Aorta (tissue), 5 donors: ENCODE measurements around the gene PTP4A1. TPM values are rescaled to one million over a fixed set of nuclear protein-coding genes. Genes with fewer than 3 reads are reported as not detected.

Experiments used
- ATAC-seq: fragments of 200-7000 bp; cut with Tn5 transposase; one replicate; pipeline ENCODE4 v1.9.1; 2022; ENCODE audit warnings: moderate library complexity; ENCODE audit not compliant: low FRiP score
- DNase-seq, 2 donors: peaks; one replicate each; pipeline ENCODE4 v3.0.0-alpha.2; 2020
- H3K27ac ChIP-seq, 2 donors: one replicate each; pipeline ENCODE4 v1.5.1; 2013; ENCODE audit warnings: low read length in 2 of 2, mild to moderate bottlenecking in 2 of 2, moderate library complexity in 2 of 2, control low read depth in 1 of 2, inconsistent platforms in 1 of 2, low read depth in 1 of 2
- H3K27me3 ChIP-seq, 2 donors: one replicate each; pipeline ENCODE4 v1.6.1; 2013; ENCODE audit warnings: control low read depth in 1 of 2, low read length in 1 of 2, mild to moderate bottlenecking in 1 of 2, moderate library complexity in 1 of 2; ENCODE audit not compliant: insufficient read depth in 2 of 2, control insufficient read depth in 1 of 2
- H3K36me3 ChIP-seq, 2 donors: one replicate each; pipeline ENCODE4 v1.6.1; 2013; ENCODE audit warnings: control low read depth in 1 of 2, low read length in 1 of 2, mild to moderate bottlenecking in 1 of 2; ENCODE audit not compliant: insufficient read depth in 2 of 2, control insufficient read depth in 1 of 2
- H3K4me1 ChIP-seq, 2 donors: one replicate each; pipeline ENCODE4 v1.6.1; 2013; ENCODE audit warnings: low read length in 2 of 2, control low read depth in 1 of 2, mild to moderate bottlenecking in 1 of 2, moderate library complexity in 1 of 2; ENCODE audit not compliant: insufficient read depth in 2 of 2, control insufficient read depth in 1 of 2
- H3K4me3 ChIP-seq, 2 donors: one replicate each; pipeline ENCODE4 v1.5.1; 2013; ENCODE audit warnings: low read length in 2 of 2, control low read depth in 1 of 2, mild to moderate bottlenecking in 1 of 2
- H3K9me3 ChIP-seq: one replicate; pipeline ENCODE4 v1.6.1; 2013; ENCODE audit warnings: mild to moderate bottlenecking, low read length; ENCODE audit not compliant: control insufficient read depth
- WGBS, 2 donors: extraction: QIAGEN DNeasy Blood & Tissue Kit; methylation state at CpG; one replicate each; pipeline ENCODE4 v1.1.7; 2013; 5-methylcytosine and 5-hydroxymethylcytosine counted together
- intact Hi-C, 2 donors: fragments of 100-400 bp; cut with DNase I; formaldehyde crosslinking; loops; one replicate each; pipeline versions ENCODE4 v1.14.2 to v1.15.0; 2022
- polyA plus RNA-seq, 2 donors: library from polyadenylated mRNA; stranded (reverse); fragments of 200-250 nt; gene quantifications; one replicate each; pipeline ENCODE4 v1.2.3, GENCODE V29; 2013
- total RNA-seq, 2 donors: library from RNA; stranded (reverse); fragmentation: NEBNext Ultra II Directional; extraction: Animal tissue kit (Norgen Biotek cat#: 25700); gene quantifications; one replicate each; pipeline ENCODE4 v1.2.1, GENCODE V29; 2021
- donor health status: healthy with polysubstance abuse.
- donor health status: Bipolar disorder and iron deficiency.
- donor health status: DM: no; HTN: no; CAD: no.
- donor health status: DM: no; HTN: no; CAD: no.
- donor health status: DM: yes; HTN: yes; CAD: no.

Gene PTP4A1
- total and polyA plus RNA-seq, 4 donors, result 9.5 to 34.3 (median 24.5) TPM

GRCh38 chr6:63546697-63547096 lies 25.6 kb upstream of the PTP4A1 start:
- intact Hi-C loops, result loop anchor here in 1 of 2 donors (10.0 kb wide), 1 partner anchor 72 kb away; no protein-coding TSS in a partner anchor
- H3K27me3 ChIP-seq, result no peaks in the 10 kb centered on the region
- 91 to 100% methylated on average over 1 of the region's 1 CpG for WGBS, 2 donors
- no peak overlapping the region for H3K27ac ChIP-seq
- ATAC-seq (no peak), DNase-seq (no peak)
- no peaks in the 10 kb centered on the region for H3K36me3 ChIP-seq
- H3K4me1 ChIP-seq, result no peaks in the 10 kb centered on the region
- H3K9me3 ChIP-seq, result no peaks in the 10 kb centered on the region
- no peak overlapping the region for H3K4me3 ChIP-seq

- Histone ChIP-seq H3K4me3 (no peak overlapping the region), H3K36me3 (no peaks in the 10 kb centered on the region), H3K27me3 (no peaks in the 10 kb centered on the region), H3K4me1 (no peaks in the 10 kb centered on the region), H3K27ac (no peak overlapping the region), H3K9me3 (no peaks in the 10 kb centered on the region)
- intact Hi-C loops, result loop anchor here in 1 of 2 donors (10.0 kb wide), 1 partner anchor 74 kb away; no protein-coding TSS in a partner anchor
- WGBS, 2 donors, result 87% methylated on average over 5 of the region's 5 CpGs
- no peak for ATAC-seq
- DNase-seq, result no peak
These were observed 23.2 kb upstream of the PTP4A1 start for GRCh38 chr6:63549076-63549475.

GRCh38 chr6:63553208-63553607 lies 19.1 kb upstream of the PTP4A1 start:
- Histone ChIP-seq H3K4me3 (no peak overlapping the region), H3K36me3 (no peaks in the 10 kb centered on the region), H3K27me3 (no peaks in the 10 kb centered on the region), H3K27ac (no peak overlapping the region), H3K4me1 (no peaks in the 10 kb centered on the region), H3K9me3 (no peaks in the 10 kb centered on the region)
- no peak for ATAC-seq
- WGBS, 2 donors, result 34 to 59% methylated on average over 3 of the region's 3 CpGs
- intact Hi-C loops, result no loop called here
- DNase-seq, result no peak

GRCh38 chr6:63553900-63554299 lies 18.4 kb upstream of the PTP4A1 start:
- Histone ChIP-seq H3K27ac (no peak overlapping the region), H3K4me1 (no peaks in the 10 kb centered on the region), H3K27me3 (no peaks in the 10 kb centered on the region), H3K9me3 (no peaks in the 10 kb centered on the region), H3K4me3 (no peak overlapping the region), H3K36me3 (no peaks in the 10 kb centered on the region)
- no peak for ATAC-seq
- intact Hi-C loops, result no loop called here
- 60 to 68% methylated on average over 1 of the region's 1 CpG for WGBS, 2 donors
- DNase-seq, result no peak

GRCh38 chr6:63554782-63555181 lies 17.5 kb upstream of the PTP4A1 start:
- DNase-seq (no peak), ATAC-seq (no peak)
- Histone ChIP-seq H3K27me3 (no peaks in the 10 kb centered on the region), H3K4me1 (no peaks in the 10 kb centered on the region), H3K27ac (no peak overlapping the region), H3K9me3 (no peaks in the 10 kb centered on the region), H3K36me3 (no peaks in the 10 kb centered on the region), H3K4me3 (no peak overlapping the region)
- 69 to 72% methylated on average over 1 of the region's 1 CpG for WGBS, 2 donors
- intact Hi-C loops, result no loop called here

- ATAC-seq (no peak), DNase-seq (no peak)
- WGBS, 2 donors, result 83 to 86% methylated on average over 4 of the region's 4 CpGs
- Histone ChIP-seq H3K27me3 (no peaks in the 10 kb centered on the region), H3K4me3 (no peak overlapping the region), H3K4me1 (no peaks in the 10 kb centered on the region), H3K9me3 (no peaks in the 10 kb centered on the region), H3K36me3 (no peaks in the 10 kb centered on the region), H3K27ac (no peak overlapping the region)
- intact Hi-C loops, result no loop called here
These were observed 15.9 kb upstream of the PTP4A1 start for GRCh38 chr6:63556369-63556768.

GRCh38 chr6:63558278-63558677 lies 14.0 kb upstream of the PTP4A1 start:
- no peaks in the 10 kb centered on the region for H3K36me3 ChIP-seq
- H3K4me3 ChIP-seq, result no peak overlapping the region
- H3K4me1 ChIP-seq, result no peaks in the 10 kb centered on the region
- H3K9me3 ChIP-seq, result no peaks in the 10 kb centered on the region
- ATAC-seq (no peak), DNase-seq (no peak)
- no peaks in the 10 kb centered on the region for H3K27me3 ChIP-seq
- intact Hi-C loops, result no loop called here
- H3K27ac ChIP-seq, result no peak overlapping the region

GRCh38 chr6:63560801-63561287 lies 11.4 kb upstream of the PTP4A1 start:
- no peaks in the 10 kb centered on the region for H3K4me1 ChIP-seq
- no peaks in the 10 kb centered on the region for H3K27me3 ChIP-seq
- ATAC-seq (no peak), DNase-seq (no peak)
- H3K27ac ChIP-seq, result no peak overlapping the region
- intact Hi-C loops, result no loop called here
- no peak overlapping the region for H3K4me3 ChIP-seq
- no peaks in the 10 kb centered on the region for H3K9me3 ChIP-seq
- no peaks in the 10 kb centered on the region for H3K36me3 ChIP-seq
- WGBS, 2 donors, result 71 to 77% methylated on average over 1 of the region's 1 CpG

- H3K27ac ChIP-seq, result no peak overlapping the region
- 65 to 73% methylated on average over 2 of the region's 2 CpGs for WGBS, 2 donors
- no peaks in the 10 kb centered on the region for H3K4me1 ChIP-seq
- H3K4me3 ChIP-seq, result no peak overlapping the region
- no peak for DNase-seq
- H3K27me3 ChIP-seq, result no peaks in the 10 kb centered on the region
- H3K36me3 ChIP-seq, result no peaks in the 10 kb centered on the region
- no peak for ATAC-seq
- no peaks in the 10 kb centered on the region for H3K9me3 ChIP-seq
- intact Hi-C loops, result no loop called here
These were observed 11.0 kb upstream of the PTP4A1 start for GRCh38 chr6:63561288-63561687.
